GM12878 (cell line): ENCODE results near the gene HS1BP3. TPM values are rescaled to one million over a fixed set of nuclear protein-coding genes. Genes with fewer than 3 reads are reported as not detected.

Source experiments
- ATAC-seq: fragments of 200-7000 bp; cut with Tn5 transposase; 3 replicates; pipeline ENCODE4 v1.9.1; 2020; ENCODE audit warnings: mild to moderate bottlenecking, moderate library complexity
- BruUV-seq: library from RNA; stranded (reverse); fragments of 400-500 nt; replicated peaks from 2 replicates; lab custom pipeline; 2021; lab: Mats Ljungman, UMichigan
- CTCF ChIA-PET: fragments of 300-600 bp; sonication (Branson Sonifier 250); formaldehyde crosslinking; extraction: SDS; loops from one replicate; lab custom pipeline; 2021; ENCODE audit warnings: inconsistent platforms; lab: Yijun Ruan, JAX
- POLR2A ChIA-PET: fragments of 350-600 bp; formaldehyde crosslinking; extraction: SDS; loops from one replicate; lab custom pipeline; 2021; ENCODE audit warnings: inconsistent platforms; lab: Charles Lee
- RAD21 ChIA-PET: fragments of 300-600 bp; sonication (Branson Sonifier 250); formaldehyde crosslinking; loops from one replicate; lab custom pipeline; 2023; ENCODE audit warnings: antibody characterized with exemption; ENCODE audit not compliant: unreplicated experiment; lab: Charles Lee
- SMC1A ChIA-PET: fragments of 300-600 bp; sonication (Branson Sonifier 250); formaldehyde crosslinking; loops from one replicate; lab custom pipeline; 2023; ENCODE audit not compliant: unreplicated experiment, uncharacterized antibody; lab: Charles Lee
- DNase-seq: peaks from one replicate; pipeline ENCODE4 v3.0.0-alpha.2; 2011; ENCODE audit warnings: low read depth, low spot score
- FAIRE-seq: peaks from 3 replicates; lab custom pipeline; 2011; peaks lifted over from hg19 to GRCh38; lab: Jason Lieb, UNC
- H2AFZ ChIP-seq: 2 replicates; pipeline ENCODE4 v1.6.0; 2011; ENCODE audit warnings: low read depth, low read length, control low read depth; ENCODE audit not compliant: control insufficient read depth
- H3K27ac ChIP-seq: 2 replicates; pipeline ENCODE4 v1.5.1; 2011; ENCODE audit warnings: control low read depth; ENCODE audit not compliant: control insufficient read depth, insufficient read depth
- H3K27me3 ChIP-seq, 2 experiments: replicated peaks in 1 of 2; 2 replicates each; pipeline versions ENCODE4 v1.6.0 to v1.6.1; 2011; ENCODE audit warnings: low read length in 1 of 2; ENCODE audit not compliant: control insufficient read depth in 2 of 2, insufficient read depth in 2 of 2
- H3K36me3 ChIP-seq, 2 experiments: 2 replicates each; pipeline ENCODE4 v1.5.1; 2011; ENCODE audit warnings: low read length in 1 of 2; ENCODE audit not compliant: control insufficient read depth in 2 of 2, insufficient read depth in 2 of 2
- H3K4me1 ChIP-seq: 2 replicates; pipeline ENCODE4 v1.6.1; 2011; ENCODE audit warnings: mild to moderate bottlenecking, low read length, moderate library complexity, mixed read lengths; ENCODE audit not compliant: control insufficient read depth, insufficient read depth
- H3K4me2 ChIP-seq: 2 replicates; pipeline ENCODE4 v1.6.0; 2011; ENCODE audit warnings: control low read depth; ENCODE audit not compliant: control insufficient read depth, insufficient read depth
- H3K4me3 ChIP-seq: fragments of 200-600 bp; sonication (generic); 2 replicates; pipeline ENCODE4 v1.5.1; 2016
- H3K79me2 ChIP-seq: 2 replicates; pipeline ENCODE4 v1.6.0; 2011; ENCODE audit warnings: low read length; ENCODE audit not compliant: control insufficient read depth, insufficient read depth
- H3K9ac ChIP-seq: 2 replicates; pipeline ENCODE4 v1.8.0; 2011; ENCODE audit warnings: low read length, control low read depth, mixed read lengths; ENCODE audit not compliant: control insufficient read depth, insufficient read depth
- H3K9me3 ChIP-seq: replicated peaks from 3 replicates; pipeline ENCODE4 v1.5.1; 2011; ENCODE audit warnings: mild to moderate bottlenecking, low read length; ENCODE audit not compliant: control insufficient read depth, insufficient read depth
- H4K20me1 ChIP-seq: 2 replicates; pipeline ENCODE4 v1.6.0; 2011; ENCODE audit not compliant: control insufficient read depth, insufficient read depth
- BACH1 ChIP-seq: fragments of 450-650 bp; IDR thresholded peaks from 2 replicates; pipeline ENCODE4 v1.6.1; 2017; ENCODE audit warnings: mild to moderate bottlenecking, borderline replicate concordance
- BHLHE40 ChIP-seq, 2 experiments: fragments of 450-650 bp in 1 of 2; IDR thresholded peaks; 2 replicates each; pipeline ENCODE4 v1.6.1; 2011 to 2017; ENCODE audit warnings: low read depth in 2 of 2, borderline replicate concordance in 1 of 2, improper control_type of control experiment in 1 of 2, low read length in 1 of 2, mild to moderate bottlenecking in 1 of 2
- CREB1 ChIP-seq: IDR thresholded peaks from 2 replicates; pipeline ENCODE4 v1.6.1; 2012; ENCODE audit warnings: low read depth, mild to moderate bottlenecking, inconsistent platforms
- ESRRA ChIP-seq: IDR thresholded peaks from 2 replicates; pipeline ENCODE4 v1.6.1; 2012; ENCODE audit warnings: mild to moderate bottlenecking, low read length, improper control_type of control experiment
- HDAC6 ChIP-seq: fragments of 200-600 bp; sonication (generic); IDR thresholded peaks from one replicate; pipeline ENCODE4 v1.8.0; 2017; ENCODE audit warnings: antibody characterized with exemption; ENCODE audit not compliant: unreplicated experiment
- MEF2B ChIP-seq: fragments of 450-650 bp; IDR thresholded peaks from 2 replicates; pipeline ENCODE4 v1.6.1; 2018; ENCODE audit warnings: mild to moderate bottlenecking, moderate library complexity; ENCODE audit not compliant: partially characterized antibody, poor library complexity, severe bottlenecking
- NRF1 ChIP-seq: conservative IDR thresholded peaks from 2 replicates; pipeline ENCODE4 v1.6.1; 2011; ENCODE audit warnings: mild to moderate bottlenecking, low read depth, low read length, improper control_type of control experiment
- POLR2A ChIP-seq: IDR thresholded peaks from 2 replicates; pipeline ENCODE4 v1.6.1; 2011; ENCODE audit warnings: low read depth, mild to moderate bottlenecking, low read length
- RAD51 ChIP-seq: fragments of 450-650 bp; IDR thresholded peaks from 2 replicates; pipeline ENCODE4 v1.6.1; 2016; ENCODE audit warnings: moderate library complexity, mild to moderate bottlenecking, inconsistent platforms
- RBBP5 ChIP-seq: fragments of 200-600 bp; sonication (generic); conservative IDR thresholded peaks from 2 replicates; pipeline ENCODE4 v1.6.1; 2016
- SMC3 ChIP-seq: IDR thresholded peaks from 2 replicates; pipeline ENCODE4 v1.6.1; 2011; ENCODE audit warnings: low read length, improper control_type of control experiment, borderline replicate concordance
- SP1 ChIP-seq: IDR thresholded peaks from one replicate; pipeline ENCODE4 v1.6.1; 2011; ENCODE audit warnings: low read depth, low read length
- SREBF2 ChIP-seq: IDR thresholded peaks from 2 replicates; pipeline ENCODE4 v1.6.1; 2012; ENCODE audit warnings: mild to moderate bottlenecking, low read length
- SUPT20H ChIP-seq: IDR thresholded peaks from 2 replicates; pipeline ENCODE4 v1.6.1; 2011; ENCODE audit warnings: low read depth, mild to moderate bottlenecking, low read length, moderate library complexity, borderline replicate concordance; ENCODE audit not compliant: control insufficient read depth
- USF1 ChIP-seq: IDR thresholded peaks from 2 replicates; pipeline ENCODE4 v1.6.1; 2011; ENCODE audit warnings: borderline replicate concordance, low read depth, mild to moderate bottlenecking, moderate library complexity, mixed read lengths, low read length; ENCODE audit not compliant: insufficient read depth; ENCODE audit errors: extremely low read length
- WRNIP1 ChIP-seq: IDR thresholded peaks from 2 replicates; pipeline ENCODE4 v1.6.1; 2011; ENCODE audit warnings: low read depth, low read length, improper control_type of control experiment, borderline replicate concordance
- YBX1 ChIP-seq: fragments of 450-650 bp; IDR thresholded peaks from 2 replicates; pipeline ENCODE4 v1.6.1; 2016; ENCODE audit warnings: antibody characterized with exemption
- ZNF384 ChIP-seq: IDR thresholded peaks from 2 replicates; pipeline ENCODE4 v1.6.1; 2012; ENCODE audit warnings: low read depth, mild to moderate bottlenecking, low read length, improper control_type of control experiment, borderline replicate concordance
- ZNF687 ChIP-seq: fragments of 450-650 bp; IDR thresholded peaks from 2 replicates; pipeline ENCODE4 v1.6.1; 2017; ENCODE audit warnings: mild to moderate bottlenecking, moderate library complexity
- WGBS: methylation state at CpG from one replicate; pipeline ENCODE4 v1.1.6; 2016; ENCODE audit warnings: low lambda C conversion rate; ENCODE audit not compliant: insufficient replicate concordance, insufficient coverage; ENCODE audit errors: missing lambda C conversion rate; 5-methylcytosine and 5-hydroxymethylcytosine counted together
- in situ Hi-C: fragments of 300-500 bp; cut with MboI; formaldehyde crosslinking; loops from 9 replicates; pipeline ENCODE4 v1.14.3; 2018; ENCODE audit warnings: mixed read lengths
- intact Hi-C: fragments of 100-400 bp; cut with micrococcal nuclease; formaldehyde crosslinking; loops from one replicate; pipeline ENCODE4 v1.14.2; 2022; ENCODE audit not compliant: unreplicated experiment
- polyA plus RNA-seq, 11 experiments: library from polyadenylated mRNA; depleted of rRNA in 4 of 11; unstranded in 6 of 11; stranded (reverse) in 5 of 11; fragments of >200 nt; fragmentation: Nextera tagmentation in 4 of 11; fragmentation: Illumina TruSeq in 1 of 11; extraction: Ambion mirVana in 4 of 11; extraction: Trizol in 1 of 11; gene quantifications; 1 replicate in 1 of 11; 2 replicates in 10 of 11; pipeline versions ENCODE4 v1.2.1 to v1.2.3, GENCODE V29; 2011 to 2016; ENCODE audit warnings: inconsistent platforms in 2 of 11, missing spikeins in 2 of 11, low read depth in 1 of 11
- total RNA-seq, 4 experiments: library from RNA; depleted of rRNA in 3 of 4; stranded (reverse); fragments of >200 nt in 3 of 4; fragmentation: Illumina TruSeq in 1 of 4; extraction: Trizol in 1 of 4; gene quantifications; 2 replicates each; pipeline versions ENCODE4 v1.2.1 to v1.2.3, GENCODE V29; 2013 to 2021

HS1BP3 gene
- total and polyA plus RNA-seq, 10 of the 15 experiments (the other 5 are each of a cell fraction or from before 2014, with no cell fraction given), result 0.47 to 7.2 (median 4.6) TPM

- CTCF ChIA-PET, result no interaction called here
These were observed 67.4 kb downstream of the HS1BP3 start for GRCh38 chr2:20583425-20583881.

More at GRCh38 chr2:20583425-20583881, 67.4 kb downstream of the HS1BP3 start:
- H4K20me1 ChIP-seq, result no peaks in the 10 kb centered on the region
- no peak overlapping the region for H3K27ac ChIP-seq
- no peak overlapping the region for H3K4me3 ChIP-seq
- H2AFZ ChIP-seq, result no peak overlapping the region
- in situ Hi-C loops, result no loop called here
- RAD21 ChIA-PET, result no interaction called here
- H3K9me3 ChIP-seq, result peaks cover 6% of the 10 kb centered on the region
- no peak for FAIRE-seq
- no peaks in the 10 kb centered on the region; a peak in 1 of 4 replicates for H3K27me3 ChIP-seq
- SMC1A ChIA-PET, result interaction anchor here (0.6 kb wide), 1 partner anchor 20 kb away, joined by 3 read pairs; no protein-coding TSS in a partner anchor
- H3K9ac ChIP-seq, result no peak overlapping the region
- no peak for DNase-seq
- intact Hi-C loops, result no loop called here
- no peaks in the 10 kb centered on the region for H3K79me2 ChIP-seq
- POLR2A ChIA-PET, result no interaction called here
- no peak for ATAC-seq
- no peak overlapping the region for H3K4me2 ChIP-seq
- BruUV-seq, result no TSS peak
- TF ChIP-seq CREB1, result no peak
- no peak for TF ChIP-seq HDAC6
- no peak for TF ChIP-seq YBX1
- no peak for TF ChIP-seq NRF1
- TF ChIP-seq ZNF384, result no peak
- no peak for TF ChIP-seq USF1
- no peak for TF ChIP-seq MEF2B
- TF ChIP-seq POLR2A, result no peak
- no peak for TF ChIP-seq RBBP5
- no peak for TF ChIP-seq ZNF687
- TF ChIP-seq BACH1, result no peak
- TF ChIP-seq WRNIP1, result no peak
- TF ChIP-seq ESRRA, result no peak
- TF ChIP-seq SREBF2, result no peak
- no peak for TF ChIP-seq BHLHE40 (IDR thresholded peaks at IDR 0.05; ENCODE audit: borderline replicate concordance in 1 of 2, low read depth in 2 of 2, low read length in 1 of 2)
- no peak for TF ChIP-seq SUPT20H
- no peak for TF ChIP-seq RAD51
- TF ChIP-seq SP1, result no peak
- TF ChIP-seq SMC3, result no peak
- 60% methylated on average over 7 of the region's 7 CpGs for WGBS
- no peaks in the 10 kb centered on the region for H3K36me3 ChIP-seq
- H3K4me1 ChIP-seq, result peaks cover 17% of the 10 kb centered on the region
